Activated CD4-positive, alpha-beta memory T cell treated with anti-CD3 and anti-CD28 coated beads, Interleukin-2, amount 10 ng/mL, durations not matched to agents 7 days and 5 days (primary cell): ENCODE results near the gene WDR38. TPM values are rescaled to one million over a fixed set of nuclear protein-coding genes. Genes with fewer than 3 reads are reported as not detected.
A peak's percentile ranks its signal among the peaks of the same experiment; 100 is the strongest.

ENCODE experiments used
- CTCF ChIA-PET: fragments of 350-600 bp; sonication (Branson Sonifier 250); formaldehyde crosslinking; loops from one replicate; lab custom pipeline; 2021; ENCODE audit warnings: antibody characterized with exemption, inconsistent platforms; lab: Charles Lee
- POLR2A ChIA-PET: fragments of 350-600 bp; sonication (Branson Sonifier 250); formaldehyde crosslinking; loops from one replicate; lab custom pipeline; 2021; ENCODE audit warnings: antibody characterized with exemption; lab: Charles Lee
- DNase-seq: peaks from one replicate; pipeline ENCODE4 v3.0.0-alpha.2; 2020
- H3K27ac Mint-ChIP-seq: one replicate; pipeline ENCODE4 v1.8.0; 2021; ENCODE audit warnings: mild to moderate bottlenecking, mixed read lengths
- H3K27me3 Mint-ChIP-seq: one replicate; pipeline ENCODE4 v1.8.0; 2021; ENCODE audit warnings: mixed read lengths
- H3K36me3 Mint-ChIP-seq: one replicate; pipeline ENCODE4 v1.8.0; 2021; ENCODE audit warnings: low read depth, mixed read lengths
- H3K4me1 Mint-ChIP-seq: one replicate; pipeline ENCODE4 v1.8.0; 2021; ENCODE audit warnings: mixed read lengths
- H3K4me3 Mint-ChIP-seq: one replicate; pipeline ENCODE4 v1.8.0; 2021; ENCODE audit warnings: mild to moderate bottlenecking, mixed read lengths
- H3K9me3 Mint-ChIP-seq: one replicate; pipeline ENCODE4 v1.8.0; 2021; ENCODE audit warnings: mixed read lengths
- total RNA-seq, 2 experiments: library from RNA; stranded (reverse); gene quantifications; one replicate each; pipeline ENCODE4 v1.2.3, GENCODE V29; 2021

WDR38 gene
- total RNA-seq, 2 experiments from 2014 or later = not detected

- CTCF ChIA-PET = interaction anchor here (1.0 to 2.1 kb wide), 3 partner anchors 17 to 42 kb away, joined by 3 to 15 read pairs (median 10); partner anchors contain the start of genes ARPC5L, RPL35 and WDR38
- Mint-ChIP-seq H3K4me1 (peaks cover 1% of the 10 kb centered on the region), H3K27me3 (no peaks in the 10 kb centered on the region), H3K4me3 (no peak overlapping the region), H3K36me3 (peaks cover 51% of the 10 kb centered on the region), H3K27ac (peak overlapping the region; percentile 63), H3K9me3 (no peaks in the 10 kb centered on the region)
- POLR2A ChIA-PET = interaction anchor here (2.3 kb wide), 1 partner anchor 13 kb away, joined by 6 read pairs; no protein-coding TSS in a partner anchor
- DNase-seq = peak; percentile 44
Observed at GRCh38 chr9:124894741-124895170, 41.5 kb downstream of the WDR38 start.

GRCh38 chr9:124897570-124898460 is 44.6 kb downstream of the WDR38 start:
- POLR2A ChIA-PET = interaction anchor here (0.9 to 1.0 kb wide), 3 partner anchors 20 to 36 kb away, joined by 3 to 4 read pairs (median 3); partner anchors contain the start of genes ARPC5L and RPL35
- CTCF ChIA-PET = interaction anchor here (1.1 kb wide), 1 partner anchor 476 kb away, joined by 3 read pairs; no protein-coding TSS in a partner anchor

GRCh38 chr9:124899845-124900244 is 46.6 kb downstream of the WDR38 start:
- peaks cover 29% of the 10 kb centered on the region for H3K36me3 Mint-ChIP-seq
- H3K9me3 Mint-ChIP-seq = no peaks in the 10 kb centered on the region
- DNase-seq = no peak
- peaks cover 1% of the 10 kb centered on the region for H3K4me1 Mint-ChIP-seq
- POLR2A ChIA-PET = interaction anchor here (0.6 to 1.1 kb wide), 2 partner anchors 30 to 67 kb away, joined by 4 read pairs; no protein-coding TSS in a partner anchor
- CTCF ChIA-PET = no interaction called here
- no peaks in the 10 kb centered on the region for H3K27me3 Mint-ChIP-seq
- no peak overlapping the region for H3K27ac Mint-ChIP-seq
- no peak overlapping the region for H3K4me3 Mint-ChIP-seq

More at GRCh38 chr9:124897570-124898460, 44.6 kb downstream of the WDR38 start:
- peaks cover 1% of the 10 kb centered on the region for H3K4me1 Mint-ChIP-seq
- H3K36me3 Mint-ChIP-seq = peaks cover 39% of the 10 kb centered on the region
- no peak overlapping the region for H3K4me3 Mint-ChIP-seq
- no peaks in the 10 kb centered on the region for H3K9me3 Mint-ChIP-seq
- no peaks in the 10 kb centered on the region for H3K27me3 Mint-ChIP-seq
- H3K27ac Mint-ChIP-seq = no peak overlapping the region
- DNase-seq = no peak

- no peaks in the 10 kb centered on the region for H3K4me1 Mint-ChIP-seq
- POLR2A ChIA-PET = no interaction called here
- no peak overlapping the region for H3K4me3 Mint-ChIP-seq
- CTCF ChIA-PET = no interaction called here
- no peaks in the 10 kb centered on the region for H3K9me3 Mint-ChIP-seq
- H3K36me3 Mint-ChIP-seq = peaks cover 32% of the 10 kb centered on the region
- DNase-seq = no peak
- no peak overlapping the region for H3K27ac Mint-ChIP-seq
- H3K27me3 Mint-ChIP-seq = no peaks in the 10 kb centered on the region
Observed at GRCh38 chr9:124906966-124907365, 53.7 kb downstream of the WDR38 start.

Other genes starting within 250 kb of the WDR38 start
- gene NR6A1, start 82.1 kb upstream of the WDR38 start, total RNA-seq = under 1 TPM; 0.28 to 0.76 TPM
- gene OLFML2A, start 76.3 kb upstream of the WDR38 start, total RNA-seq = not detected
- 1,000 to 10,000 TPM; 1,297 to 1,317 TPM for gene RPL35, start 8.5 kb downstream of the WDR38 start, total RNA-seq
- 10 to 100 TPM; 76.6 to 79.4 TPM for gene ARPC5L, start 8.7 kb downstream of the WDR38 start, total RNA-seq
- gene GOLGA1, start 87.6 kb downstream of the WDR38 start, total RNA-seq = 10 to 100 TPM; 18.0 to 19.7 TPM